CD8-positive, alpha-beta memory T cell (primary cell): ENCODE data around the gene SHC3. TPM values are rescaled to one million over a fixed set of nuclear protein-coding genes. Genes with fewer than 3 reads are reported as not detected.

Experiments used
- CTCF ChIA-PET: fragments of 350-600 bp; sonication (Branson Sonifier 250); formaldehyde crosslinking; loops from one replicate; lab custom pipeline; 2021; ENCODE audit warnings: antibody characterized with exemption; lab: Charles Lee
- POLR2A ChIA-PET: fragments of 350-600 bp; sonication (Branson Sonifier 250); formaldehyde crosslinking; loops from one replicate; lab custom pipeline; 2021; ENCODE audit warnings: antibody characterized with exemption; lab: Charles Lee
- DNase-seq, 5 donors: peaks; one replicate each; pipeline versions ENCODE4 v3.0.0 to v3.0.0-alpha.2; 2020 to 2022; ENCODE audit warnings: mixed read lengths in 1 of 5
- H3K27ac ChIP-seq: one replicate; pipeline ENCODE4 v1.7.0; 2013; ENCODE audit warnings: low read depth, mild to moderate bottlenecking, low read length, moderate library complexity
- H3K27me3 ChIP-seq: 2 replicates; pipeline ENCODE4 v1.7.0; 2013; ENCODE audit warnings: low read length, mild to moderate bottlenecking; ENCODE audit not compliant: insufficient read depth, poor library complexity, severe bottlenecking
- H3K36me3 ChIP-seq: 2 replicates; pipeline ENCODE4 v1.7.0; 2013; ENCODE audit warnings: mild to moderate bottlenecking, low read length, moderate library complexity; ENCODE audit not compliant: insufficient read depth
- H3K4me1 ChIP-seq: 2 replicates; pipeline ENCODE4 v1.7.0; 2013; ENCODE audit warnings: mild to moderate bottlenecking, low read length, moderate library complexity; ENCODE audit not compliant: insufficient read depth
- H3K4me3 ChIP-seq: 2 replicates; pipeline ENCODE4 v1.7.0; 2013; ENCODE audit warnings: mild to moderate bottlenecking, low read length
- H3K9me3 ChIP-seq: 2 replicates; pipeline ENCODE4 v1.7.0; 2013; ENCODE audit warnings: mild to moderate bottlenecking, low read length
- H3K27ac Mint-ChIP-seq, 8 donors: one replicate each; pipeline ENCODE4 v1.8.0; 2020 to 2021; ENCODE audit warnings: mixed read lengths in 8 of 8, mild to moderate bottlenecking in 6 of 8, inconsistent platforms in 3 of 8, moderate library complexity in 3 of 8
- H3K27me3 Mint-ChIP-seq, 2 donors: one replicate each; pipeline ENCODE4 v1.8.0; 2020 to 2021; ENCODE audit warnings: mixed read lengths in 2 of 2, mild to moderate bottlenecking in 1 of 2, moderate library complexity in 1 of 2
- H3K36me3 Mint-ChIP-seq, 3 donors: one replicate each; pipeline ENCODE4 v1.8.0; 2020 to 2021; ENCODE audit warnings: mixed read lengths in 3 of 3, inconsistent platforms in 1 of 3, mild to moderate bottlenecking in 1 of 3
- H3K4me1 Mint-ChIP-seq, 3 donors: one replicate each; pipeline ENCODE4 v1.8.0; 2020 to 2021; ENCODE audit warnings: mixed read lengths in 3 of 3, inconsistent platforms in 1 of 3, mild to moderate bottlenecking in 1 of 3
- H3K4me3 Mint-ChIP-seq, 7 donors: one replicate each; pipeline ENCODE4 v1.8.0; 2020 to 2021; ENCODE audit warnings: mixed read lengths in 7 of 7, mild to moderate bottlenecking in 6 of 7, moderate library complexity in 4 of 7, inconsistent platforms in 2 of 7
- H3K9me3 Mint-ChIP-seq, 5 donors: one replicate each; pipeline ENCODE4 v1.8.0; 2020 to 2022; ENCODE audit warnings: mixed read lengths in 5 of 5, mild to moderate bottlenecking in 3 of 5, moderate library complexity in 2 of 5, inconsistent platforms in 1 of 5
- polyA plus RNA-seq: library from polyadenylated mRNA; unstranded; fragments of 300-500 nt; fragmentation: Illumina TruSeq; gene quantifications from one replicate; pipeline ENCODE4 v1.2.3, GENCODE V29; 2021
- total RNA-seq, 2 experiments: library from RNA; stranded (reverse); gene quantifications; one replicate each; pipeline ENCODE4 v1.2.3, GENCODE V29; 2021

SHC3 gene
- total and polyA plus RNA-seq, 3 experiments from 2014 or later, result not detected

- Mint-ChIP-seq H3K9me3 (no peaks in the 10 kb centered on the region), H3K4me1 (peaks cover 0 to 3% (median 0%) of the 10 kb centered on the region in 3 donors), H3K27ac (no peak overlapping the region), H3K4me3 (no peak overlapping the region), H3K27me3 (peaks cover 9 to 33% of the 10 kb centered on the region in 2 donors), H3K36me3 (peaks cover 0 to 1% (median 0%) of the 10 kb centered on the region in 3 donors)
- ChIA-PET CTCF (no interaction called here), POLR2A (no interaction called here)
- DNase-seq, result no peak
- H3K27me3 ChIP-seq, result no peaks in the 10 kb centered on the region
- H3K4me1 ChIP-seq, result no peaks in the 10 kb centered on the region
- no peak overlapping the region for H3K27ac ChIP-seq
- H3K4me3 ChIP-seq, result no peak overlapping the region
- no peaks in the 10 kb centered on the region for H3K36me3 ChIP-seq
- no peaks in the 10 kb centered on the region for H3K9me3 ChIP-seq
Measured at GRCh38 chr9:89089176-89089575, 89.4 kb downstream of the SHC3 start.

GRCh38 chr9:89083626-89084025 is 95.0 kb downstream of the SHC3 start:
- Histone ChIP-seq H3K4me1 (no peaks in the 10 kb centered on the region), H3K36me3 (no peaks in the 10 kb centered on the region), H3K27me3 (no peaks in the 10 kb centered on the region), H3K9me3 (no peaks in the 10 kb centered on the region), H3K4me3 (no peak overlapping the region), H3K27ac (no peak overlapping the region)
- POLR2A ChIA-PET, result no interaction called here
- Mint-ChIP-seq H3K9me3 (peaks cover 0 to 3% (median 0%) of the 10 kb centered on the region in 5 donors), H3K27me3 (peaks cover 15 to 64% of the 10 kb centered on the region in 2 donors), H3K36me3 (no peaks in the 10 kb centered on the region), H3K4me3 (peak overlapping the region in 1 of 7 donors; percentile 4), H3K27ac (no peak overlapping the region), H3K4me1 (peaks cover 0 to 3% (median 0%) of the 10 kb centered on the region in 3 donors)
- CTCF ChIA-PET, result no interaction called here
- DNase-seq, result no peak

- ChIA-PET CTCF (no interaction called here), POLR2A (no interaction called here)
- Mint-ChIP-seq H3K36me3 (no peaks in the 10 kb centered on the region), H3K4me1 (peaks cover 0 to 4% (median 4%) of the 10 kb centered on the region in 3 donors), H3K27ac (no peak overlapping the region), H3K4me3 (no peak overlapping the region), H3K27me3 (peaks cover 9 to 58% of the 10 kb centered on the region in 2 donors), H3K9me3 (peaks cover 0 to 3% (median 0%) of the 10 kb centered on the region in 5 donors)
- Histone ChIP-seq H3K27me3 (no peaks in the 10 kb centered on the region), H3K36me3 (no peaks in the 10 kb centered on the region), H3K4me1 (no peaks in the 10 kb centered on the region), H3K27ac (no peak overlapping the region), H3K9me3 (no peaks in the 10 kb centered on the region), H3K4me3 (no peak overlapping the region)
- no peak for DNase-seq
Measured at GRCh38 chr9:89080193-89080592, 98.4 kb downstream of the SHC3 start.

- no peak for DNase-seq
- ChIA-PET CTCF (no interaction called here), POLR2A (no interaction called here)
- H3K27me3 ChIP-seq, result no peaks in the 10 kb centered on the region
- peaks cover 0 to 3% (median 0%) of the 10 kb centered on the region in 5 donors for H3K9me3 Mint-ChIP-seq
- peaks cover 11 to 50% of the 10 kb centered on the region in 2 donors for H3K27me3 Mint-ChIP-seq
- no peak overlapping the region for H3K27ac Mint-ChIP-seq
- no peak overlapping the region for H3K4me3 Mint-ChIP-seq
- H3K4me1 Mint-ChIP-seq, result peaks cover 0 to 4% (median 4%) of the 10 kb centered on the region in 3 donors
- no peaks in the 10 kb centered on the region for H3K36me3 ChIP-seq
- H3K36me3 Mint-ChIP-seq, result no peaks in the 10 kb centered on the region
- H3K27ac ChIP-seq, result no peak overlapping the region
- no peaks in the 10 kb centered on the region for H3K9me3 ChIP-seq
- no peak overlapping the region for H3K4me3 ChIP-seq
- no peaks in the 10 kb centered on the region for H3K4me1 ChIP-seq
Measured at GRCh38 chr9:89079391-89079790, 99.2 kb downstream of the SHC3 start.

- no peak overlapping the region for H3K27ac ChIP-seq
- H3K4me1 ChIP-seq, result no peaks in the 10 kb centered on the region
- ChIA-PET POLR2A (no interaction called here), CTCF (no interaction called here)
- no peak for DNase-seq
- H3K4me3 ChIP-seq, result no peak overlapping the region
- Mint-ChIP-seq H3K4me3 (no peak overlapping the region), H3K4me1 (peaks cover 0 to 4% (median 4%) of the 10 kb centered on the region in 3 donors), H3K27me3 (peaks cover 11 to 46% of the 10 kb centered on the region in 2 donors), H3K36me3 (no peaks in the 10 kb centered on the region), H3K27ac (no peak overlapping the region), H3K9me3 (peaks cover 0 to 3% (median 0%) of the 10 kb centered on the region in 5 donors)
- no peaks in the 10 kb centered on the region for H3K9me3 ChIP-seq
- H3K27me3 ChIP-seq, result no peaks in the 10 kb centered on the region
- H3K36me3 ChIP-seq, result no peaks in the 10 kb centered on the region
Measured at GRCh38 chr9:89078860-89079259, 99.8 kb downstream of the SHC3 start.

- Histone ChIP-seq H3K27me3 (no peaks in the 10 kb centered on the region), H3K36me3 (no peaks in the 10 kb centered on the region), H3K27ac (no peak overlapping the region), H3K9me3 (no peaks in the 10 kb centered on the region), H3K4me1 (no peaks in the 10 kb centered on the region), H3K4me3 (no peak overlapping the region)
- peaks cover 0 to 3% (median 0%) of the 10 kb centered on the region in 5 donors for H3K9me3 Mint-ChIP-seq
- H3K36me3 Mint-ChIP-seq, result no peaks in the 10 kb centered on the region
- H3K27ac Mint-ChIP-seq, result no peak overlapping the region
- peaks cover 11 to 41% of the 10 kb centered on the region in 2 donors for H3K27me3 Mint-ChIP-seq
- CTCF ChIA-PET, result no interaction called here
- H3K4me3 Mint-ChIP-seq, result no peak overlapping the region
- peaks cover 0 to 4% (median 4%) of the 10 kb centered on the region in 3 donors for H3K4me1 Mint-ChIP-seq
- no peak for DNase-seq
- POLR2A ChIA-PET, result no interaction called here
Measured at GRCh38 chr9:89078421-89078820, 100.2 kb downstream of the SHC3 start.

- Mint-ChIP-seq H3K27ac (no peak overlapping the region), H3K27me3 (peaks cover 7 to 38% of the 10 kb centered on the region in 2 donors), H3K9me3 (no peaks in the 10 kb centered on the region), H3K36me3 (no peaks in the 10 kb centered on the region), H3K4me1 (peaks cover 0 to 4% (median 4%) of the 10 kb centered on the region in 3 donors), H3K4me3 (no peak overlapping the region)
- CTCF ChIA-PET, result no interaction called here
- Histone ChIP-seq H3K9me3 (no peaks in the 10 kb centered on the region), H3K27ac (no peak overlapping the region), H3K27me3 (no peaks in the 10 kb centered on the region), H3K36me3 (no peaks in the 10 kb centered on the region), H3K4me1 (no peaks in the 10 kb centered on the region), H3K4me3 (no peak overlapping the region)
- POLR2A ChIA-PET, result no interaction called here
- no peak for DNase-seq
Measured at GRCh38 chr9:89077519-89077918, 101.1 kb downstream of the SHC3 start.

GRCh38 chr9:89073397-89073796 is 105.2 kb downstream of the SHC3 start:
- peaks cover 0 to 4% (median 4%) of the 10 kb centered on the region in 3 donors for H3K4me1 Mint-ChIP-seq
- CTCF ChIA-PET, result interaction anchor here (1.4 kb wide), 1 partner anchor 8 kb away, joined by 4 read pairs; no protein-coding TSS in a partner anchor
- no peaks in the 10 kb centered on the region for H3K36me3 Mint-ChIP-seq
- Histone ChIP-seq H3K27me3 (no peaks in the 10 kb centered on the region), H3K9me3 (no peaks in the 10 kb centered on the region), H3K36me3 (no peaks in the 10 kb centered on the region), H3K4me1 (no peaks in the 10 kb centered on the region), H3K4me3 (no peak overlapping the region), H3K27ac (no peak overlapping the region)
- H3K27me3 Mint-ChIP-seq, result peaks cover 6 to 19% of the 10 kb centered on the region in 2 donors
- H3K4me3 Mint-ChIP-seq, result no peak overlapping the region
- no peaks in the 10 kb centered on the region for H3K9me3 Mint-ChIP-seq
- no peak overlapping the region for H3K27ac Mint-ChIP-seq
- no peak for DNase-seq
- POLR2A ChIA-PET, result no interaction called here
